GM12878 (cell line): ENCODE results near the gene FTH1. TPM values are rescaled to one million over a fixed set of nuclear protein-coding genes. Genes with fewer than 3 reads are reported as not detected.

Experiments used
- ATF7 ChIP-seq: fragments of 450-650 bp; IDR thresholded peaks from 2 replicates; pipeline ENCODE4 v1.6.1; 2016; ENCODE audit warnings: low read depth, mild to moderate bottlenecking
- BACH1 ChIP-seq: fragments of 450-650 bp; IDR thresholded peaks from 2 replicates; pipeline ENCODE4 v1.6.1; 2017; ENCODE audit warnings: mild to moderate bottlenecking, borderline replicate concordance
- BHLHE40 ChIP-seq, 2 experiments: fragments of 450-650 bp in 1 of 2; IDR thresholded peaks; 2 replicates each; pipeline ENCODE4 v1.6.1; 2011 to 2017; ENCODE audit warnings: low read depth in 2 of 2, borderline replicate concordance in 1 of 2, improper control_type of control experiment in 1 of 2, low read length in 1 of 2, mild to moderate bottlenecking in 1 of 2
- BMI1 ChIP-seq: fragments of 450-650 bp; IDR thresholded peaks from 2 replicates; pipeline ENCODE4 v1.6.1; 2016; ENCODE audit warnings: mild to moderate bottlenecking, moderate library complexity, borderline replicate concordance
- CBFB ChIP-seq: IDR thresholded peaks from 2 replicates; pipeline ENCODE4 v1.6.1; 2016; ENCODE audit warnings: antibody characterized with exemption, low read depth
- CREM ChIP-seq: IDR thresholded peaks from 2 replicates; pipeline ENCODE4 v1.6.1; 2014; ENCODE audit warnings: antibody characterized with exemption, low read depth
- E2F8 ChIP-seq: fragments of 450-650 bp; IDR thresholded peaks from 2 replicates; pipeline ENCODE4 v1.6.1; 2018; ENCODE audit warnings: mild to moderate bottlenecking, low read depth, moderate library complexity; ENCODE audit not compliant: partially characterized antibody
- ETV6 ChIP-seq, 2 experiments: fragments of 450-650 bp in 1 of 2; IDR thresholded peaks in 1 of 2; conservative IDR thresholded peaks in 1 of 2; 2 replicates each; pipeline ENCODE4 v1.6.1; 2014; ENCODE audit warnings: antibody characterized with exemption in 1 of 2, borderline replicate concordance in 1 of 2, low read depth in 1 of 2, mild to moderate bottlenecking in 1 of 2, moderate library complexity in 1 of 2
- HDGF ChIP-seq: fragments of 450-650 bp; IDR thresholded peaks from 2 replicates; pipeline ENCODE4 v1.6.1; 2016; ENCODE audit warnings: antibody characterized with exemption
- IKZF2 ChIP-seq, 2 experiments: fragments of 450-650 bp; IDR thresholded peaks; 2 replicates each; pipeline ENCODE4 v1.6.1; 2017; ENCODE audit warnings: mild to moderate bottlenecking in 2 of 2, moderate library complexity in 2 of 2
- LARP7 ChIP-seq: fragments of 450-650 bp; IDR thresholded peaks from 2 replicates; pipeline ENCODE4 v1.6.1; 2017; ENCODE audit warnings: mild to moderate bottlenecking
- MLLT1 ChIP-seq: fragments of 450-650 bp; IDR thresholded peaks from 2 replicates; pipeline ENCODE4 v1.6.1; 2016; ENCODE audit warnings: mild to moderate bottlenecking
- POLR2AphosphoS5 ChIP-seq: IDR thresholded peaks from 2 replicates; pipeline ENCODE4 v1.6.1; 2011; ENCODE audit warnings: mild to moderate bottlenecking, low read length, inconsistent platforms
- POU2F2 ChIP-seq: IDR thresholded peaks from 3 replicates; pipeline ENCODE4 v1.6.1; 2011; ENCODE audit warnings: low read depth, mild to moderate bottlenecking, low read length, borderline replicate concordance
- SMC3 ChIP-seq: IDR thresholded peaks from 2 replicates; pipeline ENCODE4 v1.6.1; 2011; ENCODE audit warnings: low read length, improper control_type of control experiment, borderline replicate concordance
- SPI1 ChIP-seq: IDR thresholded peaks from 2 replicates; pipeline ENCODE4 v1.6.1; 2011; ENCODE audit warnings: low read depth, mild to moderate bottlenecking, low read length, moderate library complexity, borderline replicate concordance; ENCODE audit not compliant: insufficient read depth
- USF2 ChIP-seq: IDR thresholded peaks from 2 replicates; pipeline ENCODE4 v1.6.1; 2011; ENCODE audit warnings: low read depth, low read length, improper control_type of control experiment, borderline replicate concordance
- ZBED1 ChIP-seq: IDR thresholded peaks from 2 replicates; pipeline ENCODE4 v1.6.1; 2016; ENCODE audit warnings: borderline replicate concordance
- ZBTB40 ChIP-seq: fragments of 450-650 bp; IDR thresholded peaks from 2 replicates; pipeline ENCODE4 v1.6.1; 2016; ENCODE audit warnings: mild to moderate bottlenecking, moderate library complexity, borderline replicate concordance
- ZNF384 ChIP-seq: IDR thresholded peaks from 2 replicates; pipeline ENCODE4 v1.6.1; 2012; ENCODE audit warnings: low read depth, mild to moderate bottlenecking, low read length, improper control_type of control experiment, borderline replicate concordance
- polyA plus RNA-seq, 11 experiments: library from polyadenylated mRNA; depleted of rRNA in 4 of 11; unstranded in 6 of 11; stranded (reverse) in 5 of 11; fragments of >200 nt; fragmentation: Nextera tagmentation in 4 of 11; fragmentation: Illumina TruSeq in 1 of 11; extraction: Ambion mirVana in 4 of 11; extraction: Trizol in 1 of 11; gene quantifications; 1 replicate in 1 of 11; 2 replicates in 10 of 11; pipeline versions ENCODE4 v1.2.1 to v1.2.3, GENCODE V29; 2011 to 2016; ENCODE audit warnings: inconsistent platforms in 2 of 11, missing spikeins in 2 of 11, low read depth in 1 of 11
- total RNA-seq, 4 experiments: library from RNA; depleted of rRNA in 3 of 4; stranded (reverse); fragments of >200 nt in 3 of 4; fragmentation: Illumina TruSeq in 1 of 4; extraction: Trizol in 1 of 4; gene quantifications; 2 replicates each; pipeline versions ENCODE4 v1.2.1 to v1.2.3, GENCODE V29; 2013 to 2021

Gene FTH1
- total and polyA plus RNA-seq, 10 of the 15 experiments (the other 5 are each of a cell fraction or from before 2014, with no cell fraction given) = 289 to 4,154 (median 960) TPM

- peak; percentile 37; the same call in 1 of the 2 replicates for TF ChIP-seq BMI1
- peak; percentile 30; the same call in 1 of the 2 replicates for TF ChIP-seq POLR2AphosphoS5
- peak; percentile 57 to 74; a peak in 2 of 4 replicates for TF ChIP-seq BHLHE40 (IDR thresholded peaks at IDR 0.05; ENCODE audit: borderline replicate concordance in 1 of 2, low read depth in 2 of 2, low read length in 1 of 2)
- TF ChIP-seq MLLT1 = 0 out of 2 replicates have a peak, but pooled peaks have one; percentile 25
- no peak for TF ChIP-seq ATF7
- peak; percentile 39 for TF ChIP-seq E2F8
- TF ChIP-seq CBFB = peak; percentile 80
- TF ChIP-seq IKZF2 (IDR thresholded peaks at IDR 0.05) = peak; percentile 83 to 87
- TF ChIP-seq ZBTB40 = peak; percentile 14; the same call in 1 of the 2 replicates
- TF ChIP-seq ETV6 (conservative IDR thresholded peaks at IDR 0.05 in 1 of 2, IDR thresholded peaks at IDR 0.05 in 1 of 2; ENCODE audit: borderline replicate concordance in 1 of 2, low read depth in 1 of 2) = peak in 1 of 2 experiments; percentile 63; a peak in 2 of 4 replicates
- TF ChIP-seq CREM = no peak
- no peak for TF ChIP-seq LARP7
- TF ChIP-seq USF2 = peak; percentile 33; the same call in 1 of the 2 replicates
- TF ChIP-seq POU2F2 = peak; percentile 4; the same call in 1 of the 3 replicates
- TF ChIP-seq BACH1 = no peak
- TF ChIP-seq ZNF384 = peak; percentile 30; the same call in 1 of the 2 replicates
- TF ChIP-seq HDGF = peak; percentile 33; the same call in 1 of the 2 replicates
- TF ChIP-seq SMC3 = no peak; the same call in 1 of the 2 replicates
- TF ChIP-seq ZBED1 = peak; percentile 83
- TF ChIP-seq SPI1 = peak; percentile 76
These were observed 4.0 kb downstream of the FTH1 start (continued) for GRCh38 chr11:61963282-61964057.
